Keratinocyte (primary cell): ENCODE measurements around the gene DRD2. TPM values are rescaled to one million over a fixed set of nuclear protein-coding genes. Genes with fewer than 3 reads are reported as not detected.
A peak's percentile ranks its signal among the peaks of the same experiment; 100 is the strongest.

Experiments used
- DNase-seq: peaks from one replicate; pipeline ENCODE4 v3.0.0-alpha.2; 2011; ENCODE audit warnings: low read depth, missing footprints, low spot score
- FAIRE-seq: peaks from 2 replicates; lab custom pipeline; 2011; peaks lifted over from hg19 to GRCh38; lab: Jason Lieb, UNC
- H2AFZ ChIP-seq: 2 replicates; pipeline ENCODE4 v1.6.0; 2012; ENCODE audit warnings: low read length, control low read depth, inconsistent platforms; ENCODE audit not compliant: control insufficient read depth
- H3K27ac ChIP-seq: 2 replicates; pipeline ENCODE4 v1.5.1; 2011; ENCODE audit warnings: low read length; ENCODE audit not compliant: control insufficient read depth, insufficient read depth
- H3K27me3 ChIP-seq: 3 replicates; pipeline ENCODE4 v1.6.0; 2011; ENCODE audit warnings: low read length; ENCODE audit not compliant: control insufficient read depth, insufficient read depth; ENCODE audit errors: extremely low read depth
- H3K36me3 ChIP-seq, 2 experiments: 2 replicates in 1 of 2; 3 replicates in 1 of 2; pipeline ENCODE4 v1.5.1; 2011; ENCODE audit warnings: low read length in 2 of 2, mild to moderate bottlenecking in 1 of 2; ENCODE audit not compliant: control insufficient read depth in 2 of 2, insufficient read depth in 2 of 2; ENCODE audit errors: extremely low read depth in 1 of 2
- H3K4me1 ChIP-seq: 3 replicates; pipeline ENCODE4 v1.5.1; 2011; ENCODE audit warnings: low read length; ENCODE audit not compliant: control insufficient read depth, insufficient read depth; ENCODE audit errors: extremely low read depth
- H3K4me2 ChIP-seq: 3 replicates; pipeline ENCODE4 v1.6.0; 2011; ENCODE audit warnings: low read depth, low read length; ENCODE audit not compliant: control insufficient read depth, insufficient read depth; ENCODE audit errors: extremely low read depth
- H3K4me3 ChIP-seq, 3 experiments: fragments of 200-600 bp in 1 of 3; sonication (generic) in 1 of 3; 2 replicates in 2 of 3; 3 replicates in 1 of 3; pipeline ENCODE4 v1.5.1; 2011 to 2016; ENCODE audit warnings: low read length in 3 of 3, mild to moderate bottlenecking in 3 of 3, control low read depth in 2 of 3, inconsistent platforms in 1 of 3, low read depth in 1 of 3, mixed read lengths in 1 of 3, mixed run types in 1 of 3, moderate library complexity in 1 of 3; ENCODE audit not compliant: control insufficient read depth in 2 of 3, insufficient read depth in 2 of 3; ENCODE audit errors: extremely low read depth in 1 of 3
- H3K79me2 ChIP-seq: 2 replicates; pipeline ENCODE4 v1.6.0; 2012; ENCODE audit warnings: low read length; ENCODE audit not compliant: control insufficient read depth, insufficient read depth
- H3K9ac ChIP-seq: 3 replicates; pipeline ENCODE4 v1.6.0; 2011; ENCODE audit warnings: low read length; ENCODE audit not compliant: control insufficient read depth, insufficient read depth; ENCODE audit errors: extremely low read depth
- H3K9me1 ChIP-seq: 3 replicates; pipeline ENCODE4 v1.6.0; 2011; ENCODE audit warnings: low read length; ENCODE audit not compliant: control insufficient read depth, insufficient read depth; ENCODE audit errors: extremely low read depth
- H3K9me3 ChIP-seq: 2 replicates; pipeline ENCODE4 v1.5.1; 2012; ENCODE audit warnings: low read depth, low read length; ENCODE audit not compliant: control insufficient read depth
- H4K20me1 ChIP-seq: 3 replicates; pipeline ENCODE4 v1.6.0; 2011; ENCODE audit warnings: low read length; ENCODE audit not compliant: control insufficient read depth, insufficient read depth; ENCODE audit errors: extremely low read depth
- EZH2 ChIP-seq: IDR thresholded peaks from one replicate; pipeline ENCODE4 v1.6.1; 2012; ENCODE audit warnings: inconsistent platforms, mild to moderate bottlenecking, low read length, moderate library complexity
- dilution Hi-C: fragments of 300-500 bp; cut with MboI; formaldehyde crosslinking; loops from one replicate; pipeline ENCODE4 v1.7.0; 2020; ENCODE audit warnings: low sequenced_read_pairs; ENCODE audit not compliant: extremely low pct_ligation_motif_present
- polyA plus RNA-seq, 5 experiments: library from polyadenylated mRNA; depleted of rRNA in 3 of 5; stranded (reverse) in 3 of 5; stranded (forward) in 1 of 5; unstranded in 1 of 5; fragments of >200 nt; gene quantifications; 1 replicate in 1 of 5; 2 replicates in 3 of 5; 3 replicates in 1 of 5; pipeline versions ENCODE4 v1.2.1 to v1.2.3, GENCODE V29; 2011 to 2012; ENCODE audit warnings: missing spikeins in 2 of 5, low read depth in 1 of 5, low replicate concordance in 1 of 5
- TF ChIP-seq, protein P1 (sequence below), 3 experiments: IDR thresholded peaks in 1 of 3; conservative IDR thresholded peaks in 1 of 3; optimal IDR thresholded peaks in 1 of 3; 2 replicates in 2 of 3; 3 replicates in 1 of 3; pipeline versions ENCODE3 to v1.5.1; 2011; ENCODE audit warnings: low read length in 3 of 3, mild to moderate bottlenecking in 3 of 3, moderate library complexity in 2 of 3, control low read depth in 1 of 3, inconsistent platforms in 1 of 3; ENCODE audit not compliant: insufficient read depth in 2 of 3; ENCODE audit errors: extremely low read depth in 1 of 3

Gene DRD2
- polyA plus RNA-seq, 1 donor (not counting 4 experiments of a cell fraction or from before 2014, with no cell fraction given), result 0.26 TPM

DNA sequence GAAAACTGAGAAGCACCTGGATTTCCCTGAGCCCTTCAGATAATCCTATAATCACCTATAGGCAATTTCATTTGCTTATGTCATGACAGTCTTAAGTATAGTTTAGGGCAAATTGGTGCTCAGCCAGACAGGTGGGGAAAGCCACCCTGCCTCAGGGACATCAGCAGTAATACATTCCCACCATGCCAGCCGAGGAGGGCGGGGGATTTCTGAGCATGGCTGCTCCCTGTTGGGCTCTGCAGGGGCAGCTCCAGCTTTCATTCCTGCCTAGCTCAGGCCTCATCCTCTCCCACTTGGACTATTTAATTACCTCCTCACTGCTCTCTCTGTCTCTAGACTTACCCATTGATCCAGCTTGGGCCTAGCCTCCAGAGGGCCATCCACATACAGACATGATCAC is 9.0 kb upstream of the DRD2 start:
- Histone ChIP-seq H3K4me2 (no peak overlapping the region), H3K79me2 (no peaks in the 10 kb centered on the region), H3K36me3 (no peaks in the 10 kb centered on the region), H3K9me1 (no peaks in the 10 kb centered on the region), H3K9ac (no peak overlapping the region), H2AFZ (no peak overlapping the region), H3K9me3 (no peaks in the 10 kb centered on the region), H3K4me3 (no peak overlapping the region), H4K20me1 (no peaks in the 10 kb centered on the region), H3K4me1 (no peaks in the 10 kb centered on the region), H3K27me3 (peaks cover 6% of the 10 kb centered on the region), H3K27ac (no peak overlapping the region)
- TF ChIP-seq, protein P1, sequence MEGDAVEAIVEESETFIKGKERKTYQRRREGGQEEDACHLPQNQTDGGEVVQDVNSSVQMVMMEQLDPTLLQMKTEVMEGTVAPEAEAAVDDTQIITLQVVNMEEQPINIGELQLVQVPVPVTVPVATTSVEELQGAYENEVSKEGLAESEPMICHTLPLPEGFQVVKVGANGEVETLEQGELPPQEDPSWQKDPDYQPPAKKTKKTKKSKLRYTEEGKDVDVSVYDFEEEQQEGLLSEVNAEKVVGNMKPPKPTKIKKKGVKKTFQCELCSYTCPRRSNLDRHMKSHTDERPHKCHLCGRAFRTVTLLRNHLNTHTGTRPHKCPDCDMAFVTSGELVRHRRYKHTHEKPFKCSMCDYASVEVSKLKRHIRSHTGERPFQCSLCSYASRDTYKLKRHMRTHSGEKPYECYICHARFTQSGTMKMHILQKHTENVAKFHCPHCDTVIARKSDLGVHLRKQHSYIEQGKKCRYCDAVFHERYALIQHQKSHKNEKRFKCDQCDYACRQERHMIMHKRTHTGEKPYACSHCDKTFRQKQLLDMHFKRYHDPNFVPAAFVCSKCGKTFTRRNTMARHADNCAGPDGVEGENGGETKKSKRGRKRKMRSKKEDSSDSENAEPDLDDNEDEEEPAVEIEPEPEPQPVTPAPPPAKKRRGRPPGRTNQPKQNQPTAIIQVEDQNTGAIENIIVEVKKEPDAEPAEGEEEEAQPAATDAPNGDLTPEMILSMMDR (optimal IDR thresholded peaks at IDR 0.05 in 1 of 3, IDR thresholded peaks at IDR 0.05 in 1 of 3, conservative IDR thresholded peaks at IDR 0.05 in 1 of 3; ENCODE audit: extremely low read depth in 1 of 3, insufficient read depth in 2 of 3, low read length in 3 of 3), result no peak
- TF ChIP-seq EZH2, result no peak
- no peak for FAIRE-seq
- dilution Hi-C loops, result no loop called here
- DNase-seq, result no peak

DNA sequence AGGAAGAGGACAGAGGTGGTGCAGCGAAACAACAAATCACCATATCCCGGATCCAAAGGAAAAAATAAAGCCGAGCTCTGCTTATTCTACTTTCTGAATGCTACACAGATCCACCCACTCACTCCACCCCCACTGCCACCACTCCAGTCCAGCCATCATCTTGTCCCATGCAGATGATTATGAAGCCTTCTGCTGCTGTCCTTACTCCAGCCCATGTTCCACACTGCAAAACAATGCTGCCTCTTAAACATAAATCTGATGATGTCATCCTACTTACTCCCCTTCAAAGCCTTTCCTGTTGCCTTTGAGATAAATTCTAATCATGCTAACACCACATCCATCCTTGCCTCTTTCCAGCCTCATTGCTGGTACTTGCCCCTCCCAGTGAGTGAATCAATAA is 6.5 kb upstream of the DRD2 start:
- Histone ChIP-seq H3K9me3 (no peaks in the 10 kb centered on the region), H2AFZ (no peak overlapping the region), H3K9ac (no peak overlapping the region), H3K4me1 (no peaks in the 10 kb centered on the region), H3K79me2 (no peaks in the 10 kb centered on the region), H3K4me3 (no peak overlapping the region), H3K4me2 (no peak overlapping the region), H3K27ac (no peak overlapping the region), H3K9me1 (no peaks in the 10 kb centered on the region), H3K27me3 (peaks cover 18% of the 10 kb centered on the region), H4K20me1 (no peaks in the 10 kb centered on the region), H3K36me3 (no peaks in the 10 kb centered on the region)
- DNase-seq (no peak), FAIRE-seq (peak; percentile 52)
- dilution Hi-C loops, result no loop called here
- no peak for TF ChIP-seq EZH2
- TF ChIP-seq, protein P1 (optimal IDR thresholded peaks at IDR 0.05 in 1 of 3, IDR thresholded peaks at IDR 0.05 in 1 of 3, conservative IDR thresholded peaks at IDR 0.05 in 1 of 3; ENCODE audit: extremely low read depth in 1 of 3, insufficient read depth in 2 of 3, low read length in 3 of 3), result no peak
